ENCODE data around the gene VPS54.
A peak's percentile ranks its signal among the peaks of the same experiment; 100 is the strongest.

- peak; percentile 60 to 77 (median 77) for TF ChIP-seq CTCF (optimal IDR thresholded peaks at IDR 0.05 in 1 of 3, IDR thresholded peaks at IDR 0.05 in 1 of 3, conservative IDR thresholded peaks at IDR 0.05 in 1 of 3; ENCODE audit: extremely low read depth in 1 of 3, insufficient read depth in 2 of 3, low read length in 3 of 3)
- no peak for TF ChIP-seq EZH2 (IDR thresholded peaks at IDR 0.05; ENCODE audit: low read length)
Observed at GRCh38 chr2:63888490-63889402, 130.5 kb downstream of the VPS54 start.
